SIG-M5 treated with dmso at 0.1 percent for 504 hours (cell line): ENCODE data around the gene LDLRAD4.
A peak's percentile ranks its signal among the peaks of the same experiment; 100 is the strongest.

Experiments
- DNase-seq: peaks from one replicate; lab custom pipeline; 2025; ENCODE audit not compliant: unreplicated experiment; lab: John Stamatoyannopoulos, UW

LDLRAD4 gene

GRCh38 chr18:13540477-13541182, 322.1 kb downstream of the LDLRAD4 start:
- DNase-seq = no peak

- DNase-seq = no peak
These were observed 323.3 kb downstream of the LDLRAD4 start for GRCh38 chr18:13541621-13542519.

GRCh38 chr18:13542520-13542847, 323.9 kb downstream of the LDLRAD4 start:
- no peak for DNase-seq

- no peak for DNase-seq
These were observed 324.6 kb downstream of the LDLRAD4 start for GRCh38 chr18:13543144-13543543.

GRCh38 chr18:13543811-13544732, 325.5 kb downstream of the LDLRAD4 start:
- no peak for DNase-seq

GRCh38 chr18:13544953-13545352, 326.4 kb downstream of the LDLRAD4 start:
- DNase-seq = no peak

- DNase-seq = no peak
These were observed 327.0 kb downstream of the LDLRAD4 start for GRCh38 chr18:13545514-13545913.

- DNase-seq = no peak
These were observed 327.4 kb downstream of the LDLRAD4 start for GRCh38 chr18:13545955-13546354.

GRCh38 chr18:13546638-13547037, 328.1 kb downstream of the LDLRAD4 start:
- DNase-seq = no peak

GRCh38 chr18:13547347-13547746, 328.8 kb downstream of the LDLRAD4 start:
- no peak for DNase-seq

GRCh38 chr18:13548106-13548819, 329.7 kb downstream of the LDLRAD4 start:
- no peak for DNase-seq

- peak; percentile 77 for DNase-seq
These were observed 330.7 kb downstream of the LDLRAD4 start for GRCh38 chr18:13548966-13549879.

- DNase-seq = no peak
These were observed 331.3 kb downstream of the LDLRAD4 start for GRCh38 chr18:13549880-13550232.

GRCh38 chr18:13550418-13551304, 332.1 kb downstream of the LDLRAD4 start:
- DNase-seq = no peak

GRCh38 chr18:13551305-13551603, 332.7 kb downstream of the LDLRAD4 start:
- no peak for DNase-seq

- DNase-seq = no peak
These were observed 333.5 kb downstream of the LDLRAD4 start for GRCh38 chr18:13551841-13552733.

- DNase-seq = no peak
These were observed 334.9 kb downstream of the LDLRAD4 start for GRCh38 chr18:13553449-13553848.

- no peak for DNase-seq
These were observed 336.6 kb downstream of the LDLRAD4 start for GRCh38 chr18:13555192-13555591.
